Measurements from ENCODE around the gene NSUN6.

- TF ChIP-seq POLR2A (IDR thresholded peaks at IDR 0.05) (no peak), CTCF (IDR thresholded peaks at IDR 0.05) (no peak), POLR2AphosphoS5 (IDR thresholded peaks at IDR 0.05) (no peak)
These were observed 33.6 kb upstream of the NSUN6 start for GRCh38 chr10:18684953-18685352.
